Forelimb muscle (tissue), 1 donor: ENCODE measurements around the gene LENG9. TPM values are rescaled to one million over a fixed set of nuclear protein-coding genes. Genes with fewer than 3 reads are reported as not detected.

Experiments
- DNase-seq: peaks from one replicate; pipeline ENCODE4 v3.0.0-alpha.2; 2013; ENCODE audit warnings: low read depth
- polyA plus RNA-seq: library from polyadenylated mRNA; unstranded; fragments of 120-200 nt; gene quantifications from one replicate; pipeline ENCODE4 v1.2.1, GENCODE V29; 2013; ENCODE audit not compliant: insufficient read length

Gene LENG9
- polyA plus RNA-seq, 1 donor = 1.8 TPM

- DNase-seq = no peak
These were observed 24.3 kb downstream of the LENG9 start for GRCh38 chr19:54439174-54439851.

GRCh38 chr19:54436628-54437252 lies 26.8 kb downstream of the LENG9 start:
- no peak for DNase-seq

GRCh38 chr19:54436031-54436523 lies 27.5 kb downstream of the LENG9 start:
- no peak for DNase-seq

GRCh38 chr19:54435551-54436016 lies 28.0 kb downstream of the LENG9 start:
- DNase-seq = no peak

GRCh38 chr19:54434873-54435214 lies 28.7 kb downstream of the LENG9 start:
- no peak for DNase-seq

GRCh38 chr19:54434112-54434872 lies 29.3 kb downstream of the LENG9 start:
- DNase-seq = no peak

- no peak for DNase-seq
These were observed 29.9 kb downstream of the LENG9 start for GRCh38 chr19:54433697-54434096.

GRCh38 chr19:54432144-54432738 lies 31.3 kb downstream of the LENG9 start:
- no peak for DNase-seq

- DNase-seq = no peak
These were observed 32.2 kb downstream of the LENG9 start for GRCh38 chr19:54431255-54431838.

GRCh38 chr19:54430306-54431254 lies 33.0 kb downstream of the LENG9 start:
- no peak for DNase-seq

GRCh38 chr19:54429545-54430227 lies 33.9 kb downstream of the LENG9 start:
- DNase-seq = no peak

GRCh38 chr19:54429176-54429495 lies 34.4 kb downstream of the LENG9 start:
- no peak for DNase-seq

GRCh38 chr19:54428323-54429175 lies 35.0 kb downstream of the LENG9 start:
- no peak for DNase-seq

- no peak for DNase-seq
These were observed 36.0 kb downstream of the LENG9 start for GRCh38 chr19:54427586-54427985.

GRCh38 chr19:54426291-54426931 lies 37.2 kb downstream of the LENG9 start:
- DNase-seq = no peak

GRCh38 chr19:54425382-54425723 lies 38.2 kb downstream of the LENG9 start:
- DNase-seq = no peak

- no peak for DNase-seq
These were observed 38.8 kb downstream of the LENG9 start for GRCh38 chr19:54424660-54425381.

GRCh38 chr19:54424201-54424600 lies 39.4 kb downstream of the LENG9 start:
- DNase-seq = no peak
